Astrocyte of the spinal cord (primary cell): ENCODE measurements around the gene OSMR.

ENCODE experiments used
- DNase-seq: peaks from one replicate; pipeline ENCODE4 v3.0.0; 2011; ENCODE audit warnings: low read depth, low spot score
- H3K4me3 ChIP-seq: 2 replicates; pipeline ENCODE4 v1.5.1; 2011; ENCODE audit warnings: low read depth, mild to moderate bottlenecking, low read length, moderate library complexity
- in situ Hi-C: cut with HindIII; loops from 2 replicates; pipeline ENCODE4 v1.10.0; 2017; ENCODE audit warnings: low sequenced_read_pairs
- TF ChIP-seq, protein P1 (sequence below): IDR thresholded peaks from 2 replicates; pipeline ENCODE4 v1.5.1; 2012; ENCODE audit warnings: low read depth, mild to moderate bottlenecking, low read length, inconsistent platforms

OSMR gene

DNA sequence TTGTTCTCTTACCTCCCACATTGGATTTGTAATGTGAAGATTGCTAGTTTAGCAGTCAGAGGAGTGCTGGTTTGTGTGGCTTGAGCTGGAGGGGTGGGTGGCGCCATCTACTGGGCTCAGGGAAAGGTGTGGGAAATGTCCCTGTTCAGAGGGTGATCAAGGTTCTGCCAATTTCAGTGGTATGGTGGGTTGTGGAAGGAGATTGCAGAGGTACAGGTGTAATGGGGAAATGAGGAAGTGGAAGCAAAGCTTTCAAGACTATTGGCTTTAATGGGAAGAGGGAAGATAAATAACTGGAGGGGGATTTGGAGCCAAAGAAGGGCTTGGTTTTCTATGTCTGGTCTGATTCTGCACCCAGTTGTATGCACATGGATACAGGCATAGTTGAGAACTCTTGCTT, 76.4 kb downstream of the OSMR start:
- TF ChIP-seq, protein P1, sequence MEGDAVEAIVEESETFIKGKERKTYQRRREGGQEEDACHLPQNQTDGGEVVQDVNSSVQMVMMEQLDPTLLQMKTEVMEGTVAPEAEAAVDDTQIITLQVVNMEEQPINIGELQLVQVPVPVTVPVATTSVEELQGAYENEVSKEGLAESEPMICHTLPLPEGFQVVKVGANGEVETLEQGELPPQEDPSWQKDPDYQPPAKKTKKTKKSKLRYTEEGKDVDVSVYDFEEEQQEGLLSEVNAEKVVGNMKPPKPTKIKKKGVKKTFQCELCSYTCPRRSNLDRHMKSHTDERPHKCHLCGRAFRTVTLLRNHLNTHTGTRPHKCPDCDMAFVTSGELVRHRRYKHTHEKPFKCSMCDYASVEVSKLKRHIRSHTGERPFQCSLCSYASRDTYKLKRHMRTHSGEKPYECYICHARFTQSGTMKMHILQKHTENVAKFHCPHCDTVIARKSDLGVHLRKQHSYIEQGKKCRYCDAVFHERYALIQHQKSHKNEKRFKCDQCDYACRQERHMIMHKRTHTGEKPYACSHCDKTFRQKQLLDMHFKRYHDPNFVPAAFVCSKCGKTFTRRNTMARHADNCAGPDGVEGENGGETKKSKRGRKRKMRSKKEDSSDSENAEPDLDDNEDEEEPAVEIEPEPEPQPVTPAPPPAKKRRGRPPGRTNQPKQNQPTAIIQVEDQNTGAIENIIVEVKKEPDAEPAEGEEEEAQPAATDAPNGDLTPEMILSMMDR: peak; percentile 89
- in situ Hi-C loops: no loop called here
- H3K4me3 ChIP-seq: no peak overlapping the region
- DNase-seq: peak; percentile 54

DNA sequence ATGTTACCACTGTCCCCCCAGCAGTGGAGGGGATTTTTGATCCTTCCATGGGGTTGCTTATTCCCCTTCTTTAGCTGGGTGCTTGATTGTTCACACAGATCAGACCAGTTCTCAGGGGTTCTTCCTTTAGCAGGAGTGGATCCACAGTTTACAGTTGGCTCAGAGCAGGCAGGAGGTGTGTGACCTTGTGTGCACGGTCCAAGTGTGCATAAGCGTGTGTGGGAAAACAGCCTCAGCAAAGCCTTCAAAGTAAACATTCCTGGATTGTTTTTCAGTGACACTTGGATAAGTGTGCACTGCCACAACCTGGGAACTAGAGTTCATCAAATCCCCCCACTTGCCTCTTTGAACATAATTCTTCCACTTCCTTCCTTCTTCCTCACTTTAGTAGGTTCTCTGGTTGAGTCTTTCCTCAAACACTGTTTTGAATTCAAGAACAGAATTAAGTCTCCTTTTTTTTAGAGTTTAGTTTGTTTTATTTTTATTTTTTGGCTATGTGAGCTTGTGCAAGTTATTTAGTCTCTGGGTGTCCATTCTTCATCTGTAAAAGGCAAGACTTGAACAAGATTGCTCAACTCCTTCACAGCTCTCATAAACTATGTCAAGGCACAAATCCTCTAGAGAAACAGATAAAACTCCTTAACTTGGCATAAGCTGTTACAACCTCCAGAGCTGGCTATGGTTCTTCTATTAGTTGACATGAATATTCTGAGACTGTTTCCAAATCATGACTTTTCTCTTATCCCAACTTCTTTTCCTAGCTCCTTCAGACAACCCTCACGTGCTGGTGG, 78.0 kb downstream of the OSMR start:
- TF ChIP-seq, protein P1: no peak
- in situ Hi-C loops: no loop called here
- no peak for DNase-seq
- no peak overlapping the region for H3K4me3 ChIP-seq

DNA sequence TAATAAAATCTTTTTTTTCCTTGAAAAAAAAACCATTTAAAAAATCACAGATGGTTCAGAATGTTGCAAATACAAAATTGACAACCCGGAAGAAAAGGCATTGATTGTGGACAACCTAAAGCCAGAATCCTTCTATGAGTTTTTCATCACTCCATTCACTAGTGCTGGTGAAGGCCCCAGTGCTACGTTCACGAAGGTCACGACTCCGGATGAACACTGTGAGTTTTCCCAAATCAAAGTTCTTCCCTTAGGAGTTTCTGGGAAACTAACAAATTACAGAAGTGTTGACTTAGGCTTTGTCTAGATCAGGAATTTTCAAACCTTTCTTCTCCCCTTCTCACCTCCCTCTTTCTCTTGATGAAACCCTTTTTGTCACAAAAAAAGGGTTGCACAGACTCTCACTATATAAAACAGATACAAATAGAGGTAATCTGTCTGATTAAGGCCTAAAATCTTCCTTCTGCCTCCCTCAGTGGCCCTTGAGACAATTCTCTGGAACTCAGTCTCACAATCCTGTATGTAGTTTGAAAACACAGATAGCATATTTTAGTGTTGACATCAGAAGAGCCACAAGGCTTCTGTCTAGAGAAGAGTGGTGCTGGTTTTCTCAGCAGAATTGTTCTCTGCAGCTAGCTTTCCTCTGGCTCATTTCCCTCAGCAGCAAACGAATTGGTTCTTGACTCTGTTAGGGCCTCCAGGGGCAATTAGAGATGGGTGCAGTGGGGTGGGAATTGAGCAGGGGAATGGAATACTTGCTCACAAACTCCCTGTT, 79.5 kb downstream of the OSMR start:
- in situ Hi-C loops: no loop called here

DNA sequence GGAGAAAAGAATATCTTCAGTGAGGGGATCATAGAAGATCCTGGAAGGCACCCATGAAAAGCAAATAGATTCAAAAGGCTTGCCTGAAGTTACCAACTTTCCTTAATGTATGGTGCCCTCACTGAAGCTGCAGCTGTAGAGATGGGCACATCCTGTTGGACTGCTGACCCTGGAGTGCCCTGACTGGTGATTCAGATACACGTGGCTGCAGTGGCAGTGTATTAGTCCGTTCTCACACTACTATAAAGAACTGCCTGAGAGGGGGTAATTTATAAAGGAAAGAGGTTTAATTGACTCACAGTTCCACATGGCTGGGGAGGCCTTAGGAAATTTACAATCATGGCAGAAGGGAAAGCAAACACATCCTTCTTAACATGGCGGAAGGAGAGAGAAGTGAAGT, 80.3 kb downstream of the OSMR start:
- in situ Hi-C loops: no loop called here
- TF ChIP-seq, protein P1: no peak
- peak; percentile 42 for DNase-seq
- H3K4me3 ChIP-seq: no peak overlapping the region

More for the DNA sequence above, 79.5 kb downstream of the OSMR start:
- TF ChIP-seq, protein P1: no peak
- peak; percentile 76 for DNase-seq
- no peak overlapping the region for H3K4me3 ChIP-seq

DNA sequence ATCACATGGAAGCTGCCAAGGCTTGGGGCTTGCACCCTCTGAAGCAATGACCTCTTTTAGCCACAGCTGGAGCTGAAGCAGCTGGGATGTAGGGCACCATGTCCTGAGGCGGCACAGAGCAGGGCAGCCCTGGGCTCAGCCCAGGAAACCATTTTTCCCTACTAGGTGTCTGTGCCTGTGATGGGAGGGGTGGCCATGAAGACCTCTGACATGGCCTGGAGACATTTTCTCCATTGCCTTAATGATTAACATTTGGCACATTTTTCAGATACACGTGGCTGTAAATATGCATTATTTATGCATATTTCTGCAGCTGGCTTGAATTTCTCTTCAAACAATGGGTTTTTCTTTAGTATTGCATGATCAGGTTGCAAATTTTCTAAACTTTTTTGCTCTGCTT, 81.7 kb downstream of the OSMR start:
- TF ChIP-seq, protein P1: no peak
- DNase-seq: no peak
- no peak overlapping the region for H3K4me3 ChIP-seq
- in situ Hi-C loops: no loop called here

DNA sequence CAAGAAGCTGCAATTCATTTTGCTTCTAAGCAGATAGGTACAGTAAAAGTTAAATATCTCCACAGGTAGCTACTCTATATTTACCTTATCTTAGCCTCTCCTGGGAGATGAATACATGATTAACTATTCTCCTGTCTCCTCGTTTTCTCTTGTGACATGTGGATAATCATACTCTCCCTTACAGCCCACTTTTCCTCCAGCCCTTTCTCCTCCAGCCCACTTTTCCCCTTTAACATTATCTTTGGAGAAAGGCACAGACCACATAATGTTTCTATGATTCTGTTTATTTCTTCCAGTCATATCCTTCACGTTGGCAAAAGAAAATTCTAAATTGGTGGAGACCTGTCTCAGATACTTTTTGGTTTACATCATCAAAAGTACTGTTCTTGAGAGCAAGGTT, 84.0 kb downstream of the OSMR start:
- in situ Hi-C loops: no loop called here
- TF ChIP-seq, protein P1: no peak
- no peak for DNase-seq
- no peak overlapping the region for H3K4me3 ChIP-seq
